IPS-18a (cell line): Measurements from ENCODE around the gene PYGM.
A peak's percentile ranks its signal among the peaks of the same experiment; 100 is the strongest.

ENCODE experiments used
- H3K27ac ChIP-seq: one replicate; pipeline ENCODE4 v1.5.1; 2013; ENCODE audit warnings: low read length
- H3K27me3 ChIP-seq: one replicate; pipeline ENCODE4 v1.6.1; 2013; ENCODE audit warnings: mild to moderate bottlenecking, low read length; ENCODE audit not compliant: control insufficient read depth, insufficient read depth
- H3K36me3 ChIP-seq: one replicate; pipeline ENCODE4 v1.6.1; 2013; ENCODE audit warnings: low read depth, low read length; ENCODE audit not compliant: control insufficient read depth
- H3K4me1 ChIP-seq: one replicate; pipeline ENCODE4 v1.6.1; 2013; ENCODE audit warnings: low read depth, low read length; ENCODE audit not compliant: control insufficient read depth
- H3K4me3 ChIP-seq: one replicate; pipeline ENCODE4 v1.5.1; 2013; ENCODE audit warnings: low read length
- H3K9ac ChIP-seq: one replicate; pipeline ENCODE4 v1.6.1; 2013; ENCODE audit warnings: mild to moderate bottlenecking, low read length, moderate library complexity
- H3K9me3 ChIP-seq: one replicate; pipeline ENCODE4 v1.6.1; 2013; ENCODE audit warnings: low read depth, low read length; ENCODE audit not compliant: control insufficient read depth

The PYGM gene

DNA sequence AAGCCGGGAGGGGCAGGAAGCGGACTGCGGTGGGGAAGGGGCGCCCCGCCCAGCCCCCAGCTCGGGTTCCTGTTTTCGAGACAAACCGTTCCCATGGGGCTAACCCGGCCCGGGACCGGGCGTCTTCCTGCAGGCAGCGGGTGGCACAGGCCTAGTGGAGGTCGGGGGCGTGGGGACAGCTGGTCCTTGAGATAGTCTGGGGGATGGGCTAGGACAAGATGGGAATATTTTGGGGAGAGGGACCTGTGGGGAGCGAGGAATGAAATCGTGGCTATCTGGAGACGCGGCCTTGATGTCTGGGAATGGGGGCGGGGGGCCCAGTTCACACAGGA lies 14.6 kb downstream of the PYGM start:
- no peak overlapping the region for H3K27ac ChIP-seq
- H3K36me3 ChIP-seq, result no peaks in the 10 kb centered on the region
- peak overlapping the region; percentile 68 for H3K4me3 ChIP-seq
- H3K9me3 ChIP-seq, result no peaks in the 10 kb centered on the region
- peak overlapping the region; percentile 20 for H3K9ac ChIP-seq
- peaks cover 8% of the 10 kb centered on the region for H3K4me1 ChIP-seq
- peaks cover 44% of the 10 kb centered on the region for H3K27me3 ChIP-seq

DNA sequence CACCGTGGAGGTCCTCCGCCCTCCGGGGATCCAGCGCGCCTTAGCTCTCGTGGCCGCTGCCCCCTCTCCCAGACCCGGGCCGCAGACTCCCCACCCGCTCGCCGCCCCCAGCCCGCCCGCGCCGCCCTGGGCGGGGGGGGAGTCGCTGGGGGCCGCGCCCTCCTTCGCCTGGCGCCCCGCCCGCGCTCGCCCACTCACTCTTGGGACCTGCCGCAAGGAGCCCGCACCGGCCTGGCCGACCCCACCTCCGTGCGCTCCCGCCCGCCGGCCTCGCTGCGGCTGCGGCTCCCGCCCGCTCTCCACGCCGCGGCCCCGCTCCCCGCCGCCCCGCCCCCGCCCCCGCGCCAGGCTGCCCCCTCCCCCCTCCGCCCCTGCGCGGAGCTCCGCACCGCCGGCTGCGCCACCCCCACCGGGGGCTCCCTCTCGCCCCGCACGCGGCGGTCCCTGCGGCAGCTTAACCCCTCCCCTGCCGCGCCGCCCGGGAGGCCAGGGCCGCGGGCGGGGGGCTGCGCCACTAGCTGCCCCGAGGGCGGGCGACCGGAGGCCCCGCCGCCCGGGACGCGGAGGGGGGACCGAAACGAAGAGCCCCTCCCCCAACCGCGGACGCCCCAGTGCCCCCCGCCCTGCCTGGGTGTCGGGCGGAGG lies 15.1 kb downstream of the PYGM start:
- peak overlapping the region; percentile 20 for H3K9ac ChIP-seq
- H3K9me3 ChIP-seq, result no peaks in the 10 kb centered on the region
- peaks cover 9% of the 10 kb centered on the region for H3K4me1 ChIP-seq
- H3K36me3 ChIP-seq, result no peaks in the 10 kb centered on the region
- H3K27ac ChIP-seq, result no peak overlapping the region
- H3K27me3 ChIP-seq, result peaks cover 49% of the 10 kb centered on the region
- H3K4me3 ChIP-seq, result peak overlapping the region; percentile 68

DNA sequence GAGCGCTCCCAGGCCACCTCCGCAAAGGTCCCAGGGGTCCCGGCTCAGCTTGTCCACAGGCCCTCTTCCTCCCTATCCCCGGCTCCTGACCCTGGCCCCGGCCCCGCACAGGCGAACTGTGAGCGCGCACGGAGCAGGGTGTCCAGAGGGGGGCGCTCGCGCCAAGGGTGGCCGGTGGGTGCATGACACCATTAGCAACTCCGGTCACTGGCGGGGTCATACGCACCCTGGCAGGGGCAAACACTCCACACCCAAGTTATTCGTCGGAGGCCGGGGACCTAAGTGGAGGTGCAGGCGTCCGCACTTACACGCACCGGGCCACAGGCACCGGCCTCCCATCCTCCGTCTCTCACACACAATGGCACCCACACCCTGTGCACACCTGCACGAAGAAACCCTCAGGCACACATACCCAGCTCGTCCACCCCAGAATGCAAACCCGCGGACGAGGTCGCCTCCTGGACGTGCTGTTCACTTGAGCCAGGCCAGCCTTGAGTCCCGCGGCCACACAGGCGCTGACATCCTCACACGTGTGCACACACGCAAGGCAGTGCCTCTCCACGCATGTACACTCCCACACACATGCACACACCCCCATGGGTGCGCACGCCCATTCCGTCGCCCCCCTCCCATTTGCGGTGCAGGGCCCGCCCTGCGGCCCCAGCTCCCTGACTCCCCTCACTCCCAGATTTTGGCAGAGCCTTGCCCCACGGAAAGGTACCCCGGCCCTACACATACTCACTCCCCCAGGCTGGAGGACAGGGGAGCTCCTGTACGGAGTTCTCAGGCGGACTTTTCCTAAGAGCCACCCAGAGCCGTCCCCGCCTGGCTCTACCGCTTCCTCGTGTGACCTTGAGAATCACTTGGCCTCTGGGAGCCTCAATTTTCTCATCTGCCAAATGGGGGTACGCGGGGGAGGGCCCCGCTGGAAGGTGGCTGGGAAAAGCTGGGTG lies 15.9 kb downstream of the PYGM start, which contains the start of gene RASGRP2:
RASGRP2 (minus strand) TSS at position 552 of the 953 bp plus-strand sequence. CDS start 1,276 bp downstream, outside the sequence.
- peaks cover 16% of the 10 kb centered on the region for H3K4me1 ChIP-seq
- H3K9me3 ChIP-seq, result no peaks in the 10 kb centered on the region
- no peak within 1 kb of the TSS for H3K9ac ChIP-seq
- H3K27me3 ChIP-seq, result peaks cover 50% of the 10 kb centered on the region
- H3K27ac ChIP-seq, result no peak within 1 kb of the TSS
- H3K4me3 ChIP-seq, result peak within 1 kb of the TSS; percentile 68
- H3K36me3 ChIP-seq, result no peaks in the 10 kb centered on the region

DNA sequence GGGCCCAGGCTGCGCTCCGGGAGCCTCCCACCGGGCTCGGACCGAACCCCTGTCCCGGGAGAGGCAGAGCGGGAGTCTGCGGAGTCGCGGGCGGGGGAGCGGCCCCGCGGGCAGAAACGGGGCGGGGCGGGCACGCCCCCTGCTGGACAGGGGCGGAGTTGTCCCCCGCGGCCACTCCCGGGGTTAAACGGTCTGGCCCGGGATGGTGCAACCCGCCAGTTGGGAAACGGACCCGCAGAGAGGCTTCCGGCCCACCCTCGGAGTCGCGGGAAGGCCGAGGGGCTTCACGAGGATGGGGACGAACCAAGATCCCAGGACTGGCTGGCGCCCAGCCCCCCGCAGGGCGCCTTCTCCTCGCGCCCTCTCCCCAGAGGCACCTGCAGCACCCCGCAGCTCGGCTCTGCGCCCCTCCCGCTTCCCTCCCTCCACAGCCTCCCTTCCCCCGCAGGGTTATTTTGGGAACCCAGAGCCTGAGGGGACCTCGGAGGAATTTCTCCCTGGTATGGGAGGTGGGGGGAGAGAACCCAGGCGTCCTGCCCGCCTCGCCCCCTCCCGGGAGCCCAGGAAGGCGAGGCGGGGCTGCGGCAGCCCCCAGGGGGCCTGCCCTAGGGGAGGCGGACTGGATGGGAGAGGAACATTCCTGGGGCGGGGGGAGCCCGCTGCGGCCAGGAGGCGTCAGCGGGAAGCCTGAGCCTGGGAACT lies 16.7 kb downstream of the PYGM start:
- H3K9me3 ChIP-seq, result no peaks in the 10 kb centered on the region
- no peaks in the 10 kb centered on the region for H3K36me3 ChIP-seq
- peaks cover 16% of the 10 kb centered on the region for H3K4me1 ChIP-seq
- peak overlapping the region; percentile 39 for H3K9ac ChIP-seq
- no peak overlapping the region for H3K27ac ChIP-seq
- H3K4me3 ChIP-seq, result peak overlapping the region; percentile 63
- H3K27me3 ChIP-seq, result peaks cover 50% of the 10 kb centered on the region

DNA sequence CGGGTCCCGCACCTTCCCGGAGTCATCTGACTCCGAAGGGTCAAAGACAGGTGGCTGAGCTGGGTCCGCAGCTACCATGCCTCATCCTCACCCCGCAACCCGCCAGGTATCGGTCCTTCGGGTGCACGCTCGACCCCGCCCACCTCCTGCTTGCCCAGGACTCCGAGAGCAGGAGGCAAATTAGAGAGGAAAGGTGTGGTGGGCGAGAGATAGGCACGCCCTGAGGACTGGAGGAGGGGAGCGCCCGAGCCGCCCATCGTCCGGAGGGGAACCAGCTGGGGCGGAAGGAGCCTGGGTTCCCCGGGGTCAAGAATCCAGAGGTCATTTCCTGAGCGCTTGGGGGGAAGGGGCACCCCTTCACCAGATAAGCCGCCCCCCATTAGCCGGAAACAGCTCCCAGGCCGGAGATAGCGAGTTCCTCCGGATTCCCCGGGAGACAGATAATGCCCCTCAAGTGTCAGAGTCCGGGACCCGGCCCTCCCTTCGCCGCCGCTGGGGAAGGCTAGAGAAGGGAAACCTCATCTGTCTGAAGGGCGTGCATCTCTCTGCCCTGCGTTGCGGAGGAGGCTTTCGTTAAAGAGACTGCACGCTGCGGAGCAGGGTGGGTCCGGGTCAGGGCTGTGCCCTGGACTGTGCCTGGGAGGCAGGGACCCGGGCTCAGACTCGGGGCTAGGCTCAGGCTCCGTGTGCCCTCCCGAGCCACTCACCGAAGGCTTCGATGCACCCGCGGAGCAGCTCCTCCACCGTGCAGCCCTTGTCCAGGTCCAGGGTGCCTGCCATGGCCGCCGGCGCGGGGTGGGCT lies 17.5 kb downstream of the PYGM start:
- H3K9ac ChIP-seq, result peak overlapping the region; percentile 39
- peaks cover 50% of the 10 kb centered on the region for H3K27me3 ChIP-seq
- no peak overlapping the region for H3K27ac ChIP-seq
- peaks cover 16% of the 10 kb centered on the region for H3K4me1 ChIP-seq
- H3K9me3 ChIP-seq, result no peaks in the 10 kb centered on the region
- peak overlapping the region; percentile 63 for H3K4me3 ChIP-seq
- H3K36me3 ChIP-seq, result no peaks in the 10 kb centered on the region

DNA sequence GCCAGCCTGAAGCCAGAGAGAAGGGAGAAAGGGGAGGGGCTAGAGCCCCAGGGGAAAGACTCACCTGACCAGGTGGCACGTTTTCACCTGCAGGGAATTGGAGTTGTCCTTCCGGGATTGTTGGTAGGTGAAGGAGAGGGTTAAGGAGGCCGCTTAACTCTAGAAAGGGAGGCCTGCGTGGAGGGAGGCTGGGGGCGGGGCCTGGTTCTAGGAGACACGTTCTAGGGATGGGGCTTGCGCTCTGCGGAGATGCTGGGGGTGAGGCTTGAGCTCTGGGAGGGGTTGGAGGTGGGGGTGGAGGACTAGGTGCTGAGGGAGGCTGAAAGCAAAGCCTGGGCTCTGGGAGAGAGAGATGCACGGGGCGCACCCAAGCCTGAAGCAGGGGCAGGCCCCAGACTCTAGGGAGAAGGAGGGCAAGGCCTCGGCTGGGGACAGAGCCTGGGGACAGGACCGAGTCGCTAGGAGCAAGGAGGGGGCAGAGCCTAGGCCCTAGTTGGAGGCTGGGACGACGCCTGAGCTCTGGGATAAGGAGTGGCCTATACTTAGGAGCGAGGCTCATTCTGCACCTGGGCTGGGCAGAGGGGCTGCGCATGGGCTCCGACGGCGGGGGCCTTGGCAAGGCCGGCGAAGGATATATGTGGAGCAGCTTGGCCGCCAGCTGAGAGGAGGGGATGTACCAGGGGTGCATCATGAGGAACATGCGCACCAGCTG lies 18.2 kb downstream of the PYGM start:
- Histone ChIP-seq H3K4me3 (peak overlapping the region; percentile 63), H3K9me3 (no peaks in the 10 kb centered on the region), H3K9ac (no peak overlapping the region), H3K27ac (no peak overlapping the region), H3K36me3 (no peaks in the 10 kb centered on the region), H3K4me1 (peaks cover 16% of the 10 kb centered on the region), H3K27me3 (peaks cover 50% of the 10 kb centered on the region)

DNA sequence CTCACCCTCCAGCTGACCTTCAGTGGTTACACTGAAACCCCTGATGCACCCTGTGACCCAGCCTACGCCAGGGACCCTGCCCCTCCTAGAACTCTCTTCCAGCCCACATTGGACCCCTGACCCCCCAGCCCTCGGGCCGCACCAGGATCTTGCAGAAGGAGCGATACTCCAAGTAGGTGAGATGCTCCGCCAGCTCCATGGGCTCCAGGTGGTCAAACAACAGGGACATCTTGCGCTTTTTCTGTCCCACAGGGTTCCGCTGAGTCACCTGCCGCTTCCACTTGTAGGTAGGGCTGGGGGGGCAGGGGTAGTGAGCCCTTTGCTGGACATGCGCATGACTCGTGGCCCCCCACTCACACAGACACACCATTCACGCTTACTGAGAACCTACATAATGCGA lies 19.9 kb downstream of the PYGM start:
- Histone ChIP-seq H3K36me3 (no peaks in the 10 kb centered on the region), H3K9ac (no peak overlapping the region), H3K27me3 (peaks cover 50% of the 10 kb centered on the region)

DNA sequence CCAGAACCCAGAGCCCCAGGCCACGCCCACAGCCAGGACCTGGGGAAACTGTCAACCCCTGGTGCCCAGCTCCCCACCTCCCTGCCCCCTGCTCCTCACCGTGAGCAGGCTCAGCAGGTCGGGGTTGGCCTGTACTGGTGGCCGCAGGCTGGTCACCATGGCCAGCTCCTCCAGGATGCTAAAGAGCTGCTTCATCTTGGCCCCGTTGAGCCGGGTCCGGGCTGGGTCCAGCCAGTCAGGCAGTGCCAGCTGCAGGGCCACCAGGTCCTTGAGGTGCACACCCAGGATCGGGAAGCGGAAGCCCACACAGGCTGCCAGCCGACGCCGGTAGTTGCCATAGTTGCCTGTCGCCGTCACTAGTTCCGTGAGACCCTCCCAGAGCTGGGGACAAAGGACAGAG lies 23.1 kb downstream of the PYGM start:
- no peak overlapping the region for H3K9ac ChIP-seq
- H3K4me3 ChIP-seq, result no peak overlapping the region
- no peaks in the 10 kb centered on the region for H3K9me3 ChIP-seq
- H3K27ac ChIP-seq, result no peak overlapping the region
- H3K4me1 ChIP-seq, result peaks cover 15% of the 10 kb centered on the region
- H3K27me3 ChIP-seq, result peaks cover 21% of the 10 kb centered on the region
- no peaks in the 10 kb centered on the region for H3K36me3 ChIP-seq

More for the DNA sequence above, 19.9 kb downstream of the PYGM start:
- no peak overlapping the region for H3K4me3 ChIP-seq
- no peaks in the 10 kb centered on the region for H3K9me3 ChIP-seq
- H3K27ac ChIP-seq, result no peak overlapping the region
- H3K4me1 ChIP-seq, result peaks cover 16% of the 10 kb centered on the region

DNA sequence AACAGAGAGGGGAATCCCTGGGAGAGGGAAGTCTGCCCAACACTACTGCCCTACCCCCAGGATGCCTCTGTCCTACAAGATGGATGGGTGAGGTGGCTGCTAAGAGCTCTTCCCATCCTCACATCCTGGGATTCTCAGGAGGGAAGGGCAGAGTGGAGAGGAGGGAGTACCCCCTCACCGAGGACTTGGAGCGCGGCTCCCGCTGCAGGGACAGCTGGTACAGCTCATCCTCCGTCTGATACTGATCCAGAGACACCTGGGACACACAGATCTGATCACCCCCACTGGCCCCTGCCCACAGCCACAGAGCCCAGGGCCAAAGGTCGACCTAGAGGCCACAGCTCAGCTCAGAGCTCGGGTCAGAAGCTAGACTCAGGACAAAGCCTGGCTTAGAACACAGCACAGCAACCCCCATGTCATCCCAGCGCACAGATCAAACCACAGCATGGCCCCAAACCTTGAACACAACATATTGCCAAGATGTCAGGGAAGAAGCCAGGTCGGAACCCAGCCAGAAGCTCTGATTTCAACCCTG lies 24.0 kb downstream of the PYGM start:
- no peak overlapping the region for H3K4me3 ChIP-seq
- H3K9me3 ChIP-seq, result no peaks in the 10 kb centered on the region
- H3K9ac ChIP-seq, result no peak overlapping the region
- peaks cover 14% of the 10 kb centered on the region for H3K4me1 ChIP-seq
- peaks cover 12% of the 10 kb centered on the region for H3K27me3 ChIP-seq
- no peak overlapping the region for H3K27ac ChIP-seq
- no peaks in the 10 kb centered on the region for H3K36me3 ChIP-seq
